ENCODE data around the gene RAD51B.

RAD51B gene

GRCh38 chr14:68315081-68315480 is 495.5 kb downstream of the RAD51B start:
- DNase-seq: no peak

GRCh38 chr14:68316078-68316868 is 496.7 kb downstream of the RAD51B start:
- DNase-seq: no peak

GRCh38 chr14:68317239-68317638 is 497.7 kb downstream of the RAD51B start:
- DNase-seq: no peak

- no peak for DNase-seq
Observed at GRCh38 chr14:68318828-68319227, 499.2 kb downstream of the RAD51B start.

- no peak for DNase-seq
Observed at GRCh38 chr14:68320495-68320894, 500.9 kb downstream of the RAD51B start.

- no peak for DNase-seq
Observed at GRCh38 chr14:68322940-68323620, 503.5 kb downstream of the RAD51B start.

GRCh38 chr14:68325267-68325807 is 505.8 kb downstream of the RAD51B start:
- DNase-seq: no peak

GRCh38 chr14:68327231-68327630 is 507.7 kb downstream of the RAD51B start:
- DNase-seq: no peak

- DNase-seq: no peak
Observed at GRCh38 chr14:68328509-68328908, 508.9 kb downstream of the RAD51B start.

GRCh38 chr14:68331426-68331825 is 511.8 kb downstream of the RAD51B start:
- DNase-seq: no peak

GRCh38 chr14:68331991-68332390 is 512.4 kb downstream of the RAD51B start:
- no peak for DNase-seq

GRCh38 chr14:68333262-68333661 is 513.7 kb downstream of the RAD51B start:
- no peak for DNase-seq

GRCh38 chr14:68335312-68335711 is 515.7 kb downstream of the RAD51B start:
- no peak for DNase-seq

GRCh38 chr14:68336165-68336564 is 516.6 kb downstream of the RAD51B start:
- DNase-seq: no peak

- no peak for DNase-seq
Observed at GRCh38 chr14:68337279-68337678, 517.7 kb downstream of the RAD51B start.

- DNase-seq: no peak
Observed at GRCh38 chr14:68340262-68340661, 520.7 kb downstream of the RAD51B start.

- no peak for DNase-seq
Observed at GRCh38 chr14:68341411-68342212, 522.0 kb downstream of the RAD51B start.

- no peak for DNase-seq
Observed at GRCh38 chr14:68342216-68342763, 522.7 kb downstream of the RAD51B start.

GRCh38 chr14:68343534-68344118 is 524.0 kb downstream of the RAD51B start:
- DNase-seq: no peak

GRCh38 chr14:68345738-68346137 is 526.2 kb downstream of the RAD51B start:
- DNase-seq: no peak

- DNase-seq: no peak
Observed at GRCh38 chr14:68346556-68347343, 527.2 kb downstream of the RAD51B start.
